GM12878 (cell line): ENCODE data around the gene FRAS1.

Experiments used
- CTCF ChIP-seq, 3 experiments: IDR thresholded peaks in 2 of 3; conservative IDR thresholded peaks in 1 of 3; 2 replicates each; pipeline ENCODE4 v1.5.1; 2011; ENCODE audit warnings: low read depth in 3 of 3, low read length in 3 of 3, mild to moderate bottlenecking in 3 of 3, control low read depth in 2 of 3, moderate library complexity in 2 of 3, inconsistent platforms in 1 of 3, mixed read lengths in 1 of 3; ENCODE audit not compliant: control insufficient read depth in 2 of 3, insufficient read depth in 1 of 3; ENCODE audit errors: extremely low read depth in 1 of 3
- IKZF2 ChIP-seq, 2 experiments: fragments of 450-650 bp; IDR thresholded peaks; 2 replicates each; pipeline ENCODE4 v1.6.1; 2017; ENCODE audit warnings: mild to moderate bottlenecking in 2 of 2, moderate library complexity in 2 of 2

GRCh38 chr4:78171482-78171881 is 114.4 kb downstream of the FRAS1 start:
- TF ChIP-seq CTCF (IDR thresholded peaks at IDR 0.05 in 2 of 3, conservative IDR thresholded peaks at IDR 0.05 in 1 of 3; ENCODE audit: control insufficient read depth in 2 of 3, extremely low read depth in 1 of 3, insufficient read depth in 1 of 3, low read depth in 3 of 3, low read length in 3 of 3) = no peak
- TF ChIP-seq IKZF2 (IDR thresholded peaks at IDR 0.05) = no peak
